T47D (cell line): ENCODE data around the gene STAC.

Source experiments
- DNase-seq, 2 experiments: peaks; one replicate each; pipeline versions ENCODE4 v3.0.0 to v3.0.0-alpha.2; 2011 to 2012; ENCODE audit warnings: low read depth in 1 of 2, low spot score in 1 of 2
- JUND ChIP-seq: IDR thresholded peaks from 2 replicates; pipeline ENCODE4 v1.6.1; 2012; ENCODE audit warnings: low read depth
- in situ Hi-C: cut with HindIII; loops from 2 replicates; pipeline ENCODE4 v1.10.0; 2016; ENCODE audit warnings: low sequenced_read_pairs, low pct_unique_long_range_greater_than_20kb

Gene STAC

DNA sequence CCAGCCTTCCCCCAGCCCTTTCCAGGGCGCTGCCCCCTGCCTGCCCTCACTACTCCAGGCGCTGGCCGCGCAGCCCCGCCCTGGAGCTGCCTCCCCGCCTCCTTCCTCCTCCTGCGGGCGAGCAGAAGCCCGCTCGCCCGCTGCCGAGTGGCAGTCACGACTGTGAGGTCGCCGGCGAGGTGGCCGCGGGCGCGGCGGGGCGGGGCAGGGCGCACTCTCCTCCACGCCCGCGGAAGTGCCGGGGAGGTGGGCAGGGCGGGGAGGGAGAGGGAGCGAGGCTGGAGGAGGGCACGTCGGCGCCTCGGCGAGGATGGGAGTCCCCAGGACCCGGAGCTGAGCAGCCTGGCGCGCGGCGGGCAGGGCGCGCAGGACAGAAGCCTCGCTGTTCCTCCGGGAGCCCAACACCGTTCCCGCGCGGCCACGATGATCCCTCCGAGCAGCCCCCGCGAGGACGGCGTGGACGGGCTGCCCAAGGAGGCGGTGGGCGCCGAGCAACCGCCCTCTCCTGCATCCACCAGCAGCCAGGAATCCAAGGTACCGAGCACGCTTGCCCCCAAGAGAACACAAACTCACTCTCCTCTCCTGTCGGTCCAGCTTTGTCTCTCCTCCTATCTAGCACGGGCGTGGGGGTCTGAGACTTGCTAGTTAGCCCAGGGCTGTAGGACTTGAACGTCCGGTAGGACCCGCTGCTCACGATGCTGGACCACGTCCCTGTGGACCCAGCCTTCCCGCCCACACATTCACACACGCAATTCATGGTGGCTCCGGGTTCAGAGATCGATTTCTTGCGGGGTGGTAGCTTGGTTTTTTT is at the start of gene STAC:
Gene STAC (plus strand): TSS at position 284 of the 811 bp plus-strand sequence. CDS start 140 bp downstream, at position 424.
- in situ Hi-C loops = no loop called here
- peak; percentile 29 to 41 for DNase-seq
- no peak for TF ChIP-seq JUND

GRCh38 chr3:36332139-36332538 is 48.2 kb upstream of the STAC start:
- DNase-seq = no peak
- no peak for TF ChIP-seq JUND
- in situ Hi-C loops = no loop called here

GRCh38 chr3:36362216-36362615 is 18.1 kb upstream of the STAC start:
- no peak for DNase-seq
- TF ChIP-seq JUND = no peak
- in situ Hi-C loops = no loop called here

GRCh38 chr3:36362973-36363372 is 17.3 kb upstream of the STAC start:
- DNase-seq = no peak
- no peak for TF ChIP-seq JUND
- in situ Hi-C loops = no loop called here

GRCh38 chr3:36364260-36364659 is 16.0 kb upstream of the STAC start:
- in situ Hi-C loops = no loop called here
- no peak for TF ChIP-seq JUND
- DNase-seq = no peak

GRCh38 chr3:36365829-36366228 is 14.5 kb upstream of the STAC start:
- in situ Hi-C loops = no loop called here

DNA sequence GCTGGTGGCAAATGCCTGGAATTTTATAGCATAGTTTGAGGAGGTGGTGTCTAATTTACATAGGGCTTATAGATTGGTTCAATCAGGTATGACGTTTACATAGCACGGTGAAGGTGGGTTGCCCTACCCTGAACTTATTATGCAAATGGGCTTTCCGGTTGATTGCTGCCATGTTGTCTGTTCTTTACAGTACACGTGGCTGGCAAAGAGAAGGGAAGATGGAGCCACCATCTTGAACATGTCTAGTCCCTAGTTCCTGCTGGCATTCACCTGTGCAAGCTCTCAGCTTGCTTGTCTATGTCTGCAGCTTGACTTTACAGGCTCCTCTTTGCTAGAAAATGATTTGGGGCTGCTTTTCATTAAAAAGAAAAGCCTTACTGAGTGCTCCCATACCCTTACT is 14.0 kb upstream of the STAC start:
- peak in 1 of 2 experiments; percentile 9 for DNase-seq
- in situ Hi-C loops = no loop called here
- TF ChIP-seq JUND = no peak

More at GRCh38 chr3:36365829-36366228, 14.5 kb upstream of the STAC start:
- no peak for DNase-seq
- no peak for TF ChIP-seq JUND

GRCh38 chr3:36367912-36368573 is 12.3 kb upstream of the STAC start:
- TF ChIP-seq JUND = no peak
- DNase-seq = no peak
- in situ Hi-C loops = no loop called here

DNA sequence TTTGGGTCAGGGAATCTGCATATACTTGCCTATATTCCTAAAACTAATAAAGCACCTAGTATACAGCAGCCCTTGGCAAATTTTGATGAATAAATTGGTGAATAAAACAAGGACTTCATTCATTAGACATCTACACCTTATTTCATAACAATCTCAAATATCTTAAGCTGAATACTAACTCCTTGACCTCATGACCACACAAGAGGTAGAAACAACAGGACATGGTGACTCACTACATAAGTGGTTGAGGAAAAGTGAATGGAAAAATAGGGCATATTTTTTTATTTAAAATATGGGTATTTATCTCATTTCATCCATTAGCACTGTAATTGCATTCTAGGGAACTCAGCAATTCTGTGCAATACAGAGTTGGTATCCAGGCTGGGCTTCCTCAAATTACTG is 7.8 kb upstream of the STAC start:
- TF ChIP-seq JUND = no peak
- in situ Hi-C loops = no loop called here
- no peak for DNase-seq

GRCh38 chr3:36373084-36373483 is 7.2 kb upstream of the STAC start:
- no peak for TF ChIP-seq JUND
- DNase-seq = no peak
- in situ Hi-C loops = no loop called here

DNA sequence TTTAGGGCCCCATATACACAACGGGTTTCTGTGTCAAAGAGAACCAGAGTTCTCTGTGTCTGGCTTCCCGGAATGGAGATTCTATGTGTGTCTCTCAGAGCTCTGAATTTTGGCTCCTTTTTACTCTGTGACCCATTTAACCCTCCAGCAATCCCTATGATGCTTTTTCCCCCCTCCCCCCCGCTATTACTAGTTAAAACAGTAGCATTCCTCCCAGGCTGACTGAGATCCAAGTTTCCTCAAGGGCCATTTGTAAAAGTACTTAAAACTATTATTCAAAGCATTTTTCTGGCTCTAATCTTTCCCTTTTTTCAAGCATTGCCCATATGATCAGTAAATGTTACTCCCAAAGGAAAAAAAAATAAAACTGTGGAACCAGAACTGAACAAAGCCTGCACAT is 6.6 kb upstream of the STAC start:
- in situ Hi-C loops = no loop called here
- no peak for TF ChIP-seq JUND
- DNase-seq = no peak

DNA sequence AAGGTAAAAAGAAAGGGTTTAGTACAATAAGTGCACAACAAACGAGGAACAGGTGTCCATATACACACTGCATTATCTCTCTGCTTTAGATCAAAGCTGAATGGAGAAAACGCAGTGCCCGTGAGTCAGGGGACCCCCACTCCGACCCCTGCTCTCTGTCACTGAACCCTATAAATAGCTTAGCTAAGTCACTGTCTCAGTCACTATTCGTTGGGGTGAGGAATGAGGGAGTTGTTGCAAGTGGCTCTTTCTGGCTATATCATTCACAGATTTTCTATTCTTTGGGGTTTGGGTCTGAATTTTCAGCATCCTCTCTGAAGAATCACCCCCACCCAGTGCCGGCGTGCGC is 458 bp upstream of the STAC start:
- no peak for TF ChIP-seq JUND
- no peak for DNase-seq
- in situ Hi-C loops = no loop called here

DNA sequence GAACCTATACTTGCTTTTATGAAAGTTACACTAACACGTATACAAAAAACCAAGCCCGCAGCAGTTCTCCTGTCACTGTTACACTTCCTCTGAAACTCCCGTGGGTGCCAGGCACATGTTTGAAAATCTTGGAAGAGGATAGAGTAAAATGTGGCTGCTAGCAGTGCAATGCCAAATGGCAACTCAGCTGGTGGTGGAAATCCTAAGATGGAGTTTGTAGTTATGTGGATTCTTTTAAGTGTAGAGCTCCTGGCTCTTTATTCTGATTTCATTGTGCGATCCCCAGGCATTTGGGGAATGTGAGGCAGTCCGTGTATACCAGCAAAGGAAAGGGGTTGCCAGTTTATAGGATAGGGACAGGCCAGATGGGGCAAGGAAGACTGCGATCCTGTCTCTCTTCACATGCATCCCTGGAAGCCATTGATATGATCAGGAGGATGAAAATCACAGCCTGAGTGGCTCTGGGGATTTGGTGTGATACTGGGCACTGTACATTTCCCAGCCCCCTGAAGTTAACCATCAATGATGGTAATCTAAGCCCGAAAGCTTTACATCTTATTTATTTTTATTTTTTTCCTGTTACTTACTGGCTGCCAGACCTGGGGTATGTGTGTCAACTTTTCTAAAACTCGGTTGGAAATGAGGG is 1.1 kb downstream of the STAC start:
- DNase-seq = no peak
- TF ChIP-seq JUND = no peak
- in situ Hi-C loops = no loop called here
